Activated CD8-positive, alpha-beta memory T cell treated with anti-CD3 and anti-CD28 coated beads for 4 hours (primary cell): ENCODE data around the gene IL4R.
"Not testable (repeated sequence)": the region's sequence is repeated elsewhere in the genome, so short reads cannot be mapped to it uniquely, and the experiment has no call there.

Experiments used
- DNase-seq, 2 donors: peaks; one replicate each; pipeline ENCODE4 v3.0.0-alpha.2; 2020; ENCODE audit warnings: low read depth in 2 of 2

The IL4R gene

GRCh38 chr16:27404163-27404823 lies 90.5 kb downstream of the IL4R start:
- no peak for DNase-seq

- peak; percentile 44 to 52 for DNase-seq
Measured at GRCh38 chr16:27405546-27406451, 92.0 kb downstream of the IL4R start.

- no peak for DNase-seq
Measured at GRCh38 chr16:27406511-27407128, 92.8 kb downstream of the IL4R start.

GRCh38 chr16:27407133-27407532 lies 93.4 kb downstream of the IL4R start:
- DNase-seq, result no peak

GRCh38 chr16:27408012-27408601 lies 94.3 kb downstream of the IL4R start:
- peak in 1 of 2 donors; percentile 46 for DNase-seq

GRCh38 chr16:27408602-27409031 lies 94.8 kb downstream of the IL4R start:
- DNase-seq, result no peak

- DNase-seq, result not testable (repeated sequence)
Measured at GRCh38 chr16:27409958-27410357, 96.2 kb downstream of the IL4R start.

- no peak for DNase-seq
Measured at GRCh38 chr16:27410761-27411160, 97.0 kb downstream of the IL4R start.

GRCh38 chr16:27413956-27414355 lies 100.2 kb downstream of the IL4R start:
- DNase-seq, result no peak
